CD8-positive, alpha-beta memory T cell (primary cell): Measurements from ENCODE around the gene RIT2. TPM values are rescaled to one million over a fixed set of nuclear protein-coding genes. Genes with fewer than 3 reads are reported as not detected.
"Not testable (repeated sequence)": the region's sequence is repeated elsewhere in the genome, so short reads cannot be mapped to it uniquely, and the experiment has no call there.

Experiments used
- CTCF ChIA-PET: fragments of 350-600 bp; sonication (Branson Sonifier 250); formaldehyde crosslinking; loops from one replicate; lab custom pipeline; 2021; ENCODE audit warnings: antibody characterized with exemption; lab: Charles Lee
- POLR2A ChIA-PET: fragments of 350-600 bp; sonication (Branson Sonifier 250); formaldehyde crosslinking; loops from one replicate; lab custom pipeline; 2021; ENCODE audit warnings: antibody characterized with exemption; lab: Charles Lee
- DNase-seq, 5 donors: peaks; one replicate each; pipeline versions ENCODE4 v3.0.0 to v3.0.0-alpha.2; 2020 to 2022; ENCODE audit warnings: mixed read lengths in 1 of 5
- H3K27ac ChIP-seq: one replicate; pipeline ENCODE4 v1.7.0; 2013; ENCODE audit warnings: low read depth, mild to moderate bottlenecking, low read length, moderate library complexity
- H3K27me3 ChIP-seq: 2 replicates; pipeline ENCODE4 v1.7.0; 2013; ENCODE audit warnings: low read length, mild to moderate bottlenecking; ENCODE audit not compliant: insufficient read depth, poor library complexity, severe bottlenecking
- H3K36me3 ChIP-seq: 2 replicates; pipeline ENCODE4 v1.7.0; 2013; ENCODE audit warnings: mild to moderate bottlenecking, low read length, moderate library complexity; ENCODE audit not compliant: insufficient read depth
- H3K4me1 ChIP-seq: 2 replicates; pipeline ENCODE4 v1.7.0; 2013; ENCODE audit warnings: mild to moderate bottlenecking, low read length, moderate library complexity; ENCODE audit not compliant: insufficient read depth
- H3K4me3 ChIP-seq: 2 replicates; pipeline ENCODE4 v1.7.0; 2013; ENCODE audit warnings: mild to moderate bottlenecking, low read length
- H3K9me3 ChIP-seq: 2 replicates; pipeline ENCODE4 v1.7.0; 2013; ENCODE audit warnings: mild to moderate bottlenecking, low read length
- H3K27ac Mint-ChIP-seq, 8 donors: one replicate each; pipeline ENCODE4 v1.8.0; 2020 to 2021; ENCODE audit warnings: mixed read lengths in 8 of 8, mild to moderate bottlenecking in 6 of 8, inconsistent platforms in 3 of 8, moderate library complexity in 3 of 8
- H3K27me3 Mint-ChIP-seq, 2 donors: one replicate each; pipeline ENCODE4 v1.8.0; 2020 to 2021; ENCODE audit warnings: mixed read lengths in 2 of 2, mild to moderate bottlenecking in 1 of 2, moderate library complexity in 1 of 2
- H3K36me3 Mint-ChIP-seq, 3 donors: one replicate each; pipeline ENCODE4 v1.8.0; 2020 to 2021; ENCODE audit warnings: mixed read lengths in 3 of 3, inconsistent platforms in 1 of 3, mild to moderate bottlenecking in 1 of 3
- H3K4me1 Mint-ChIP-seq, 3 donors: one replicate each; pipeline ENCODE4 v1.8.0; 2020 to 2021; ENCODE audit warnings: mixed read lengths in 3 of 3, inconsistent platforms in 1 of 3, mild to moderate bottlenecking in 1 of 3
- H3K4me3 Mint-ChIP-seq, 7 donors: one replicate each; pipeline ENCODE4 v1.8.0; 2020 to 2021; ENCODE audit warnings: mixed read lengths in 7 of 7, mild to moderate bottlenecking in 6 of 7, moderate library complexity in 4 of 7, inconsistent platforms in 2 of 7
- H3K9me3 Mint-ChIP-seq, 5 donors: one replicate each; pipeline ENCODE4 v1.8.0; 2020 to 2022; ENCODE audit warnings: mixed read lengths in 5 of 5, mild to moderate bottlenecking in 3 of 5, moderate library complexity in 2 of 5, inconsistent platforms in 1 of 5
- polyA plus RNA-seq: library from polyadenylated mRNA; unstranded; fragments of 300-500 nt; fragmentation: Illumina TruSeq; gene quantifications from one replicate; pipeline ENCODE4 v1.2.3, GENCODE V29; 2021
- total RNA-seq, 2 experiments: library from RNA; stranded (reverse); gene quantifications; one replicate each; pipeline ENCODE4 v1.2.3, GENCODE V29; 2021

RIT2 gene
- total and polyA plus RNA-seq, 3 experiments from 2014 or later: not detected

DNA sequence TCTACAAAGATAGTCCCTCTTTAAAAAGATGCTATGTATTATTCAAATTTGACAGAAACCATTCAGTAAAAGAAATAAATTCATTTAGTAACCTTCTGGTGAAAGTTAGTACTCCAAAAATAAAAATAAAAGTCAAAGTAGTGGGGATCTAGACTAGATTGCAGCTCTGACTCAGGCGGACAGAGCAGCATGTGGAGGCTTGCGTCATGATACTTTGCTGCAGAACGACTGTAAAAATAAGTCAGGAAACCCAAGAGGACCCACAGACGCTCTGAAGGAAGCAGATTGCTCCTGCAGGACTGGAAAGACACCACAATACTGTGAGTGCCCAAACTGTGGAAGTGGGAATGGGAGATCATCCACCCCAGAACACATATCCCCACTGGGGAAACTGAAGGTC is 301.9 kb downstream of the RIT2 start:
- Histone ChIP-seq H3K27ac (no peak overlapping the region), H3K27me3 (no peaks in the 10 kb centered on the region), H3K4me1 (no peaks in the 10 kb centered on the region), H3K36me3 (no peaks in the 10 kb centered on the region), H3K9me3 (no peaks in the 10 kb centered on the region), H3K4me3 (no peak overlapping the region)
- Mint-ChIP-seq H3K27me3 (no peaks in the 10 kb centered on the region), H3K9me3 (peaks cover 5 to 22% (median 7%) of the 10 kb centered on the region in 5 donors), H3K36me3 (no peaks in the 10 kb centered on the region), H3K27ac (no peak overlapping the region), H3K4me3 (no peak overlapping the region), H3K4me1 (no peaks in the 10 kb centered on the region)
- no peak for DNase-seq
- POLR2A ChIA-PET: no interaction called here
- CTCF ChIA-PET: interaction anchor here (1.6 kb wide), 1 partner anchor 8 kb away, joined by 3 read pairs; no protein-coding TSS in a partner anchor

DNA sequence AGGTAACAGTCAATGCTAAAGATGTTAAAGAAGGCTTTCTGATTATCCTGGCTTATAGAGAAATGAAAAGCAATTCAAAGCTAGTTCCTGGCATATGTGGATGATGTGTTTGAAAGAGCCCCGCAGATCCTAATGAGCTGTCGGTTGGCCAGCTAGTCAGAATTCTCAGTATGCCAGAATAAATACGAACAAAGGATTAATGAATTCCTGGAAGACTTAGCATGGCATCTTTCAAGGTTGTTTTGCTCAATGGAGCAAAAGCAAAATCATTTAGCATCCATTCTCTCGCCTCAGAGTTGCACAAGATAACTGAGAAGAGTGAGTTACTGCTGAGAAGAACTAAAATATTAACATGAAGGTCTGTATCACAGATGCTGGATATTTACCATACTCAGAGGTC is 307.6 kb downstream of the RIT2 start:
- ChIA-PET CTCF (no interaction called here), POLR2A (no interaction called here)
- Mint-ChIP-seq H3K4me1 (no peaks in the 10 kb centered on the region), H3K36me3 (no peaks in the 10 kb centered on the region), H3K4me3 (no peak overlapping the region), H3K9me3 (peaks cover 0 to 21% (median 6%) of the 10 kb centered on the region in 5 donors), H3K27ac (no peak overlapping the region), H3K27me3 (no peaks in the 10 kb centered on the region)
- H3K9me3 ChIP-seq: no peaks in the 10 kb centered on the region
- no peak overlapping the region for H3K27ac ChIP-seq
- no peaks in the 10 kb centered on the region for H3K4me1 ChIP-seq
- no peak for DNase-seq
- H3K27me3 ChIP-seq: no peaks in the 10 kb centered on the region
- H3K4me3 ChIP-seq: no peak overlapping the region
- no peaks in the 10 kb centered on the region for H3K36me3 ChIP-seq

- H3K27me3 Mint-ChIP-seq: no peaks in the 10 kb centered on the region
- POLR2A ChIA-PET: no interaction called here
- no peaks in the 10 kb centered on the region for H3K4me1 Mint-ChIP-seq
These were observed 313.8 kb downstream of the RIT2 start for GRCh38 chr18:42801706-42802105.

DNA sequence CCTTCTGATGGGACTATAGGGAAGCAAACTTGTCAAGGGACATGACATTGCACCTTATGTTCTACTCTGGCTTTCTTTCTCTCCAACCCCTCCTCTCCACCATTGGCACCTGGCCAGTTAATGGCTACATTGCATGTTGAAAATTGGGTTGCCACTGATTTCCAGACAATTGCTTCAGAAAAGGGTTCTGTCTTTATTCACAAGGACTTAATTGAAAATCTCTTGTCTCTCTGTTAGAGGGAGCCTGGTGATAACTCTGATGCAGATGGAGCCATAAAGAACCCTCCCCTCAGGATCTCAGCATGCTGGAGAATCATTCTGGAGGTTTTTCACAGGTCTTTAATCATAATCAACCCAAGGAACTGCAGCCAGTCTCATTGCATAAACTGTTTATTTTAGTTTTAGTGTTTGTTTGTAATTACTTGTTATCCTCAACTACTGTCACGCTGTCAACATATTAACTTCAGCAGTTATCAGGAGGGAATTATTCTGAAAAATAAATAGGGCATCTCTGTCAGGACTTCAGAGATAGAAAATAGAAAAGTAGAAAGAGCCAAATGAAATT is 316.8 kb downstream of the RIT2 start:
- H3K9me3 ChIP-seq: no peaks in the 10 kb centered on the region
- H3K36me3 ChIP-seq: no peaks in the 10 kb centered on the region
- H3K9me3 Mint-ChIP-seq: peaks cover 0 to 19% (median 8%) of the 10 kb centered on the region in 5 donors
- CTCF ChIA-PET: no interaction called here
- no peak for DNase-seq
- no peaks in the 10 kb centered on the region for H3K27me3 Mint-ChIP-seq
- H3K4me1 ChIP-seq: no peaks in the 10 kb centered on the region
- H3K27ac ChIP-seq: no peak overlapping the region
- H3K4me3 ChIP-seq: no peak overlapping the region
- no peaks in the 10 kb centered on the region for H3K27me3 ChIP-seq
- H3K36me3 Mint-ChIP-seq: no peaks in the 10 kb centered on the region
- POLR2A ChIA-PET: no interaction called here
- H3K4me1 Mint-ChIP-seq: no peaks in the 10 kb centered on the region
- no peak overlapping the region for H3K27ac Mint-ChIP-seq
- no peak overlapping the region for H3K4me3 Mint-ChIP-seq

More at GRCh38 chr18:42801706-42802105, 313.8 kb downstream of the RIT2 start:
- no peak overlapping the region for H3K27ac Mint-ChIP-seq
- H3K4me3 ChIP-seq: no peak overlapping the region
- H3K27me3 ChIP-seq: no peaks in the 10 kb centered on the region
- no peaks in the 10 kb centered on the region for H3K36me3 Mint-ChIP-seq
- no peaks in the 10 kb centered on the region for H3K9me3 ChIP-seq
- H3K27ac ChIP-seq: no peak overlapping the region
- H3K4me1 ChIP-seq: no peaks in the 10 kb centered on the region
- no peak overlapping the region for H3K4me3 Mint-ChIP-seq
- DNase-seq: no peak
- CTCF ChIA-PET: no interaction called here
- peaks cover 0 to 15% (median 2%) of the 10 kb centered on the region in 5 donors for H3K9me3 Mint-ChIP-seq
- H3K36me3 ChIP-seq: no peaks in the 10 kb centered on the region

GRCh38 chr18:42795213-42795789 is 320.2 kb downstream of the RIT2 start:
- DNase-seq, H3K27ac ChIP-seq, H3K4me3 ChIP-seq, H3K36me3 Mint-ChIP-seq, H3K36me3 ChIP-seq, H3K27me3 ChIP-seq, H3K27ac Mint-ChIP-seq, H3K27me3 Mint-ChIP-seq, CTCF ChIA-PET, H3K9me3 ChIP-seq, H3K4me1 ChIP-seq, H3K4me1 Mint-ChIP-seq, POLR2A ChIA-PET, H3K4me3 Mint-ChIP-seq: not testable (repeated sequence)
- peaks cover 0 to 35% (median 12%) of the 10 kb centered on the region in 5 donors for H3K9me3 Mint-ChIP-seq

DNA sequence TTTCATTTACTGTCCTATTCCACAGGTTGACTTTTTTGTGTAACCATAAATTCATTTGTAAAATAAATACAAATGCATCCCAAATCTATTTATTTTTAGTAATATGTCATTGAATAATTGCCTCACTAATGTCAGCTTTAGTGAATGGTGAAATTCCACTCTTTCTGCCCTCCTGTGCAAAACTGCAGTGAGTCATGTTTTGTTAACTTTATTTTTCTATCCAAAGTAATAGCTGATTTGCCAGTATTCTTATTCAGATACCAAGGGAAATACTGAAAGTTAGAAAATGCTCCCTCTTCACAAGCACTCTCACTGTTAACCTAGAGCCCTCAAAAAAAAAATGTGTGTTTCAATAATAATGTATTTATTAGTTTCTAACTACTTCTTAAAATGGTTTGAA is 322.8 kb downstream of the RIT2 start:
- Mint-ChIP-seq H3K36me3 (no peaks in the 10 kb centered on the region), H3K4me3 (no peak overlapping the region), H3K4me1 (no peaks in the 10 kb centered on the region), H3K27ac (no peak overlapping the region), H3K9me3 (peaks cover 0 to 35% (median 17%) of the 10 kb centered on the region in 5 donors), H3K27me3 (no peaks in the 10 kb centered on the region)
- Histone ChIP-seq H3K9me3 (peaks cover 6% of the 10 kb centered on the region), H3K27me3 (no peaks in the 10 kb centered on the region), H3K36me3 (no peaks in the 10 kb centered on the region), H3K4me3 (no peak overlapping the region), H3K27ac (no peak overlapping the region), H3K4me1 (no peaks in the 10 kb centered on the region)
- ChIA-PET POLR2A (no interaction called here), CTCF (no interaction called here)
- no peak for DNase-seq

- Histone ChIP-seq H3K4me3 (no peak overlapping the region), H3K27me3 (no peaks in the 10 kb centered on the region), H3K27ac (no peak overlapping the region), H3K36me3 (no peaks in the 10 kb centered on the region), H3K4me1 (no peaks in the 10 kb centered on the region), H3K9me3 (no peaks in the 10 kb centered on the region)
- Mint-ChIP-seq H3K4me1 (no peaks in the 10 kb centered on the region), H3K4me3 (no peak overlapping the region), H3K9me3 (peaks cover 3 to 23% (median 12%) of the 10 kb centered on the region in 5 donors), H3K27me3 (no peaks in the 10 kb centered on the region), H3K36me3 (no peaks in the 10 kb centered on the region), H3K27ac (no peak overlapping the region)
- no peak for DNase-seq
- ChIA-PET CTCF (no interaction called here), POLR2A (no interaction called here)
These were observed 330.9 kb downstream of the RIT2 start for GRCh38 chr18:42784632-42785031.

DNA sequence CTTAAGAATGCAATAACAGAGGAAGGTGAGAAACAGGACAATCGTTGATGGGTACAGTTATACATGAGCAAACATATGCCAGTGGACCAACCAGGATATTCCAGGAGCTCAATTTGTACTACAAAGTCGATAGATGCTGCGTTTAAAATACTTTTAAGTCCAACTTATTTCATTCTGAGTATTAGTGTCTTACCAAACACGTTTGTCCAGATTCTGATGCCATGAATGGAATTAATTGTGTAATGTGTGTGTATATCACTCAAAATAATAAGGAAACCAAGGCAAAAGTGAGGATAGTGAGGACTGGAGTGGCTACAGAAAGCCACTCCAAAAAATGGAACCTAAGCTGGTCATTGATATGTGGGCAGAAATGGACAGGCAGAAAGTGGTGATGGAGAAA is 332.6 kb downstream of the RIT2 start:
- Mint-ChIP-seq H3K36me3 (no peaks in the 10 kb centered on the region), H3K27ac (no peak overlapping the region), H3K4me1 (no peaks in the 10 kb centered on the region), H3K4me3 (no peak overlapping the region), H3K27me3 (no peaks in the 10 kb centered on the region), H3K9me3 (peaks cover 7 to 21% (median 12%) of the 10 kb centered on the region in 5 donors)
- no peaks in the 10 kb centered on the region for H3K9me3 ChIP-seq
- no peaks in the 10 kb centered on the region for H3K36me3 ChIP-seq
- H3K27ac ChIP-seq: no peak overlapping the region
- H3K27me3 ChIP-seq: no peaks in the 10 kb centered on the region
- ChIA-PET POLR2A (no interaction called here), CTCF (no interaction called here)
- DNase-seq: no peak
- no peaks in the 10 kb centered on the region for H3K4me1 ChIP-seq
- no peak overlapping the region for H3K4me3 ChIP-seq
